CD4-positive, alpha-beta T cell treated with Interleukin-15 for 4 hours (primary cell): Measurements from ENCODE around the gene MDC1.
A peak's percentile ranks its signal among the peaks of the same experiment; 100 is the strongest.
"Not testable (repeated sequence)": the region's sequence is repeated elsewhere in the genome, so short reads cannot be mapped to it uniquely, and the experiment has no call there.

Source experiments
- DNase-seq: peaks from one replicate; pipeline ENCODE4 v3.0.0-alpha.2; 2020; ENCODE audit warnings: low spot score

The MDC1 gene

DNA sequence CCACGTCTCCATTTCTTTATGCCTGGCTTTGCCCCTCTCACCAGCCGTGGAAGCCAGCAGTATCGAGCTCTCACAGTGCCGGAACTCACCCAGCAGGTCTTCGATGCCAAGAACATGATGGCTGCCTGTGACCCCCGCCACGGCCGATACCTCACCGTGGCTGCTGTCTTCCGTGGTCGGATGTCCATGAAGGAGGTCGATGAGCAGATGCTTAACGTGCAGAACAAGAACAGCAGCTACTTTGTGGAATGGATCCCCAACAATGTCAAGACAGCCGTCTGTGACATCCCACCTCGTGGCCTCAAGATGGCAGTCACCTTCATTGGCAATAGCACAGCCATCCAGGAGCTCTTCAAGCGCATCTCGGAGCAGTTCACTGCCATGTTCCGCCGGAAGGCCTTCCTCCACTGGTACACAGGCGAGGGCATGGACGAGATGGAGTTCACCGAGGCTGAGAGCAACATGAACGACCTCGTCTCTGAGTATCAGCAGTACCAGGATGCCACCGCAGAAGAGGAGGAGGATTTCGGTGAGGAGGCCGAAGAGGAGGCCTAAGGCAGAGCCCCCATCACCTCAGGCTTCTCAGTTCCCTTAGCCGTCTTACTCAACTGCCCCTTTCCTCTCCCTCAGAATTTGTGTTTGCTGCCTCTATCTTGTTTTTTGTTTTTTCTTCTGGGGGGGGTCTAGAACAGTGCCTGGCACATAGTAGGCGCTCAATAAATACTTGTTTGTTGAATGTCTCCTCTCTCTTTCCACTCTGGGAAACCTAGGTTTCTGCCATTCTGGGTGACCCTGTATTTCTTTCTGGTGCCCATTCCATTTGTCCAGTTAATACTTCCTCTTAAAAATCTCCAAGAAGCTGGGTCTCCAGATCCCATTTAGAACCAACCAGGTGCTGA lies 7.0 kb upstream of the MDC1 start:
- DNase-seq = not testable (repeated sequence)

DNA sequence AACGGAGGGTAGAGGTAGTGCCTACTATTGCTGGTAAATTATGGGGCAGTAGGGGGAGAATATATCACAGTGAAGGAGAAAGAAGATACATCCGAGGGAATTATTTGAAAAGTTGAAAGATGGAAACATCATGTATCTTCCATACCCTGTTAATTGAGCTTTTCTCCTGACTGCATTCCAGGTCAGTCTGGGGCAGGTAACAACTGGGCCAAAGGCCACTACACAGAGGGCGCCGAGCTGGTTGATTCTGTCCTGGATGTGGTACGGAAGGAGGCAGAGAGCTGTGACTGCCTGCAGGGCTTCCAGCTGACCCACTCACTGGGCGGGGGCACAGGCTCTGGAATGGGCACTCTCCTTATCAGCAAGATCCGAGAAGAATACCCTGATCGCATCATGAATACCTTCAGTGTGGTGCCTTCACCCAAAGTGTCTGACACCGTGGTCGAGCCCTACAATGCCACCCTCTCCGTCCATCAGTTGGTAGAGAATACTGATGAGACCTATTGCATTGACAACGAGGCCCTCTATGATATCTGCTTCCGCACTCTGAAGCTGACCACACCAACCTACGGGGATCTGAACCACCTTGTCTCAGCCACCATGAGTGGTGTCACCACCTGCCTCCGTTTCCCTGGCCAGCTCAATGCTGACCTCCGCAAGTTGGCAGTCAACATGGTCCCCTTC lies 6.2 kb upstream of the MDC1 start:
- DNase-seq = not testable (repeated sequence)

DNA sequence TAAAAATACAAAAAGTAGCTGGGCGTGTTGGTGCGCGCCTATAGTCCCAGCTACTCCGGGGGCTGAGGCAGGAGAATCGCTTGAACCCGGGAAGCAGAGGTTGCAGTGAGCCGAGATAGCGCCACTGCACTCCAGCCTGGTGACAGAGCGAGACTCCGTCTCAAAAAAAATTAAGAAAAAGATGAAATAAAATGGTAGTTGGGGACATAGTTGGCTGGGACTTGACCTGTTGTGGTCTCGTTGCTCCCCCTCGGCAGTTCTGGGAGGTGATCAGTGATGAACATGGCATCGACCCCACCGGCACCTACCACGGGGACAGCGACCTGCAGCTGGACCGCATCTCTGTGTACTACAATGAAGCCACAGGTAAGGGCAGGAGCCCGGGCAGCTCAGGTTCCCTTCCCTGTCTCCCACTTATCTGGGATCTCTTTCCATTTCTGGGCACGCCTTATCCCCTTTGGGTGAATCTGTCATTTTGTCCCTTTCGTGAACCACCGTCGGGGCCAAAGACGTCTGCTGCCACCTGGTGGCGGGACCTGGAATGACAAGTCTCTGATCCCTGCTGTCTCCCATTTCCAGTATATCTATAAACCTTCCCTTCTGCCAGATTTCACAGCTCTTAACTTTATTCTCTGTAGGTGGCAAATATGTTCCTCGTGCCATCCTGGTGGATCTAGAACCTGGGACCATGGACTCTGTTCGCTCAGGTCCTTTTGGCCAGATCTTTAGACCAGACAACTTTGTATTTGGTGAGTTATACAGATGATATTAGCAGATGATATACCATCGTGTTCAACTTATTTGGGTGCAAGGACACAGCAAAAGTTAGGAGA lies 5.4 kb upstream of the MDC1 start:
- peak; percentile 86 for DNase-seq

DNA sequence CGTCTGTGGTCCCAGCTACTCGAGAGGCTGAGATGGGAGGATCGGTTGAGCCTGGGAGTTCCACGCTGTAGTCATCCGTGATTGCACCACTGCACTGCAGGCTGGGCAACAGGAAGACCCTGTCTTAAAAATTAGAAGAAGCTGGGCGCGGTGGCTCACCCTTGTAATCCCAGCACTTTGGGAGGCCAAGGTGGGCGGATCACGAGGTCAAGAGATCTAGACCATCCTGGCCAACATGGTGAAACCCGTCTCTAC lies 4.9 kb upstream of the MDC1 start:
- not testable (repeated sequence) for DNase-seq

DNA sequence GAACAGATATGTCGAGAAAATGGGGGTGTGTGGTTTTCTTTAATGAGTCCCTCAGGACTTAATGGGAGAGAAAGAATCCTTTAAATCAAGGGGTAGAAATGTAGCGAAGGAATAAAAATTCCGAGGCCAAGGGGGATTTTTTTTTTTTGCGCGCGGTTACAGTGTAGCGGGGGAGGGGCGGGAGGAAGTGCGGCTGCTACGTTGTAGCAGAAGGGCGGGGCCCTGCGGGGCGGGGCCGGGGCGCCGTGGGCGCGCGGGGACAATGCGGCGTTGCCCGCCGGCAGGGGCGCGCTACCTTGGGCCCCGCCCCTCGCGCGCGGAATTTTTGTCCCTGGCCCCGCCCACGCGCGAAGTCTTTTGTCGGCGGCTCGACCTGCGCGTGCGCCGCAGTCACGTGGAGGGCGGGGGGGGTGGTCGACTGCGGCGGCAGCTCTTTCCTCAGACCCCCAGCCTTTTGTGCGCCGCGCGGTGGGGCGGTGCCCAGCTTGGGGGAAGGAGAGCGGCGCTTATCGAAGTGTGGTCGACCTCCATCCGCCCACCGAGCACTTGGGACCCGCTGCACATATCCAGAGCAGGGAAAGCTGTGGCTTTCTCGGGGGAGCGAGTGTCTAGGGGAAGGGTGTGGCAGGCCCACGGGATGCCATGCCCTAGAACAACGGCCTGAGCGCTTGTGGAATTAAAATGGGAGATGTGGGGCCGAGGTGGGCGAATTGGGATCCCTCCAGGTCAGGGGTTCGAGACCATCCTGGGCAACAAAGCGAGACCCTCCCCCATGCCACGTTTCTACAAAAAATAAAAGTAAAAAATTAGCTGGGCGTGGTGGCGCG lies 4.3 kb upstream of the MDC1 start:
- DNase-seq = peak; percentile 95

DNA sequence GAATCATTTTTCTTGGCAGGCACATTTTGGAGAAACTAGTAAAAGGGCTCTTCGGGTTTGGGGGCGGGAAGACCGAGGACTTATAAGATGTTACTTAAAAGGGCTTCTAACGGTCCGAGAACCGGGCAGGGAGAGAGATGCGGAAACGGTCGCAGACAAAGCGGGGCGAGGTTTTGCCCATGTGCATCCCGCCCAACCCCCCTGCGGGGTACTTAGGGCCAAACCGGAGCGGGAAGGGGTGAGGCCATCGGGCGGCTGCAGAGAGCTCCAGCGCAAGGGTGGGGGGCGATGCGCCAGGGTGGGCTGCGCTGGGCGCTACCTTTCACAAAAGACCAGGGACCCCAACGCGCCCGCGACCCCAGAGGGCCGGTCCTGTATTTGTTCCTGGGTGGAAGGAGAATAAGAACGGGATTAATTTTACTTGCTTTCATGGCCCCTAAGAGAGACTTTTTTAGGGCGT lies 3.7 kb upstream of the MDC1 start:
- DNase-seq = peak; percentile 45

DNA sequence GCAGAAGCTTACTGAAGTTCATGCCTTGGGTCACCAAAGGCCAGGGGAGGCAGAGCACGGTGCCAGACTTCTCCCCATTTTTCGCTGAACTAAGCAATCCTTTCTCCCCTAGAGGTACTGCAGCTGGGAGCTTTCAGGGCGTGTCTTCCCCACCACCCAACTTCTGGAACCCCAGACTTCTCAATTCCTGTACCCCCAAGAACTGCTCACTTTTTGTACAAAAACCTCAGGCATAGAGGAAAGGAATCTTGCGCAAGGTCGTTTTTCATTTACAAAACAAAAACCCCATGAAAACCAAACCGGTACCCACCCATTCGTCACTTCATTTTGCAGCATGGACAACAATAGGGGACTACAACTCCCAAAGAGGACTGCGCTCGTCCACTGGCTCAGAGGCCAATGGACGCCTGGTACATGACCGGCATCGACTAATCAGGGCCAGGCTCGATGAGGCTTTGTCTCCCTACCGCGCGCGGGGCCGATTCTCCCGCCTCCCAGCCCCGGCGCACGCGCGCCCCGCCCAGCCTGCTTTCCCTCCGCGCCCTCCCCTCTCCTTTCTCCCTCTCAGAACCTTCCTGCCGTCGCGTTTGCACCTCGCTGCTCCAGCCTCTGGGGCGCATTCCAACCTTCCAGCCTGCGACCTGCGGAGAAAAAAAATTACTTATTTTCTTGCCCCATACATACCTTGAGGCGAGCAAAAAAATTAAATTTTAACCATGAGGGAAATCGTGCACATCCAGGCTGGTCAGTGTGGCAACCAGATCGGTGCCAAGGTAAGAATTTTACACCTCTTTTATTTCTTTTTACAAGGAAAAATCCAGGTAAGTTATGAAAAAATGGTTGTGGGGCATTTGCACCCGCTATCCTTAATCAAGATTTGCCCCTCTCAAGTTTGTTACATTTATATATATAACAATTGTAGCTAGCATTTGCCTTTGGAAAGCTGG lies 3.0 kb upstream of the MDC1 start, which contains the start of gene TUBB:
Gene TUBB, plus strand, starts transcription at position 562 of the 947 bp plus-strand sequence. Its CDS starts 155 bp downstream, at position 717.
- peak; percentile 96 for DNase-seq

DNA sequence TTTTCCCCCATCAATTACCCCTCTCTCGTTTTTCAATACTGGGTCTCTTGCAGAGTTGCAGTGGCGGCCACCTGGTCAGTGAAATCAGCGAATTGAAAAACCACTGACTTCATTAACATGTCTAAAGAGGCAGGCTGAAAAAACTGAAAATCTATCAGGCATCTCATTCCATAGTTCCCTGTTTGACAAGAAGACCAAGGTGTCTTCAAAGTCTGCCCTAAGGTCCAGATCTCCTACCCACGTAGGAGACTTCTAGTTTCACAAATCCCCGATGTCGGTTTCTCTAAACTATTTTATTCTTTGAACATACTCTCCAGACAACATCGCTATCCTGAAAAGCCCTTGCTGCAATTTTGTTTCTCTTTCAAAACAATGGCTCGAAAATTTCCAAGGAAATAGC lies 2.3 kb upstream of the MDC1 start:
- DNase-seq = no peak

DNA sequence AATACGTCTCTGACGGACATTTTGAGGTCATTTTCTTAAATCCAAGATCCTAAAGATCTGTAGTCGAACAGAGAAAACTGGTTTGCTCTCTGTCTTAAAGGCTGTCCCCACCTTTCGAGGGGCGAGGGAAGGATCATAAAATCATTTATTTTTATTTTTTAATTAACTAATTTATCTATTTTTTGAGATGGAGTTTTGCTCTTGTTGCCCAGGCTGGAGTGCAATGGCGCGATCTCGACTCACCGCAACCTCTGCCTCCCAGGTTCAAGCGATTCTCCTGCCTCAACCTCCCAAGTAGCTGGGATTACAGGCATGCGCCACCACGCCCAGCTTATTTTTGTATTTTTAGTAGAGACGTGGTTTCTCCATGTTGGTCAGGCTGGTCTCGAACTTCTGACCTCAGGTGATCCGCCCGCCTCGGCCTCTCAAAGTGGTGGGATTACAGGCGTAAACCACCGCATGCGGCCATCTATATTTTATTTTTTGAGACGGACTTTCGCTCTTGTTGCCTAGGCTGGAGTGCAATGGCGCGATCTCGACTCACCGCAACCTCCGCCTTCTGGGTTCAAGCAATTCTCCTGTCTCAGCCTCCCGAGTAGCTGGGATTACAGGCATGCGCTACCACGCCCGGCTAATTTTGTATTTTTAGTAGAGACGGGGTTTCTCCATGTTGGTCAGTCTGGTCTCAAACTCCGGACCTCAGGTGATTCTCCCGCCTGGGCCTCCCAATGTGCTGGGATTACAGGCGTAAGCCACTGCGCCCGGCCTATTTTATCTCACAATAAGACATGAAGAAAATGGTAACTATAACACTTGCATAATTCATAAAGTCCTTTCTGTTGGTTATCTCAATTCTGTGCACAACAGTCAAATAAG lies 1.0 kb upstream of the MDC1 start:
- not testable (repeated sequence) for DNase-seq

DNA sequence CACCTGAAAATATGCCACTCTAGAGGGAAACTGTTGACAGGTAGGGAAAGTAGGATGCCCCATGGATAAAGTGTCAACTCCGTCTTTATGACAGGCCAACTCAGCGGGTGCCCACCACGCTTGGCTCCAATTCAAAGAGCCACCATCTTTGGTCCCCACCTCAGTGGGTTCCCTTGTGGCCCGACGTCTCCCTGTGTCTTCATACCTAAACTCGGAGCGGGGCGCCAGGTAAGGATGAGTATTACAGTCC lies 277 bp downstream of the MDC1 start:
- no peak for DNase-seq

DNA sequence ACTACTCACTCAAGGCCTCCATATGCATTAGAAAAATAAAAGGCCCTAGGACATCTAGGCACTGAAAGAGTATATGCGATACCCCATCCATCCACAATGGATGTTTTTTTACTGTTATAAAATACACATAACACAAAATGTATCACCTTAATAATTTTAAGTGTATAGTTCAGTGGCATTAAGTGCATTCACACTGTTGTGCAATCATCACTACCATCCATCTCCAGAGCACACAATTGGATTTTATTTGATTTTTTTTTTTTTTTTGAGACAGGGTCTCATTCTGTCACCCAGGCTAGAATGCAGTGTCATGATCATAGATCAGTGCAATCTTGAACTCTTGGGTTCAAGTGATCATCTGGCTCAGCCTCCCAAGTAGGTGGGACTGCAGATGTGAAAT lies 2.8 kb downstream of the MDC1 start:
- DNase-seq = no peak

DNA sequence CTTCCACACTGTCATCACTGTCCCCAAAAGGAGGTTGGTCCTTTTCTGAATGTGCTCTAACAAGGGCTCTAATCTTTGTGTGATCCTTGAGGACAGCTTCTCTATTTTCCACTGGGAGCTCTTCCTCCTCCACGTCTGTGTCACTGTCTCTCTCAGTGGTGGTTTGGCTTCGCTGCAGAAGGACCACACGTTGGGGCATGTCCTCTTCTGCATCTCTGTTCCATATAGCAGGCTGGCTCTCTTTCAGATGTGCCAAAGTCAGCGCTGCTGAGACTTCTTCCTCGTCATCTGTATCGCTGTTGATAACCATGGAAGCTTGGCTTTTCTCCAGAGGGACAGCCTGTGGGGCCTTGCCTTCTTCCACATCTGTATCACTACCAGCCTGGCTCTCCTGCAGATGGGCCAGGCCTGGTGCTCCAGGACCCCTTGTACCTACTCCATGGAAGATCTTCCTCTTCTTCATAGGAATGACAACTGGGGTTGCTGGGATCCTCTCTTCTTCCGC lies 4.6 kb downstream of the MDC1 start:
- DNase-seq = no peak

DNA sequence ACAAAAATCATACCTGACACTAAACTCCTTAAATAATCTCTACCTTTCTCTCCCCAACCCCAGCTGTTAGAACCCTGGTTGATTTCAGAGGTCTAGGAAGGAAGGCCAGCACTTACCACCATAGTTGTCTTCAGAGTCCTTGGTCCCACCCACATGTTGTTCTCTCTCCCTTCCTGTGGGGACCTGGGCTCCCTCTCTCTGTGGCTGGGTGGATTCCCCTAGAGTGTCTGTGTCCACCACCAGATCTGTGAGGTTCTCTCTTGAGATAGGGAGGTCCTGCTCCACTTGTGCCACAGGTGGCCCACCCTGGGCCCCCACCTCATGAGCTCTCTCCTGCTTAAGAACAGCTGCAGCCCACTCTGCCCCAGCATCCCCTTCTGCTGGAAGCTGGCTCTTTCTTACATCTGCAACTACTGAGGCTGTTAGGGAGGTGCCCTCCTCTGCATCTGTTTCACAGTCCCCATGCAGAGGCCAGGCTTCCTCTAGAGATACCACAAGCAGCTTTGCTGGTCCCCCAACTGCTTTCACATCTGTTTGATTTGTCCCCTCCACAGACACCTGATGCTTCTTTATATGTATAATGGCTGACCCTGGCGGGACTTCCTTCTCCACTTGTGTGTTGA lies 5.2 kb downstream of the MDC1 start:
- no peak for DNase-seq

DNA sequence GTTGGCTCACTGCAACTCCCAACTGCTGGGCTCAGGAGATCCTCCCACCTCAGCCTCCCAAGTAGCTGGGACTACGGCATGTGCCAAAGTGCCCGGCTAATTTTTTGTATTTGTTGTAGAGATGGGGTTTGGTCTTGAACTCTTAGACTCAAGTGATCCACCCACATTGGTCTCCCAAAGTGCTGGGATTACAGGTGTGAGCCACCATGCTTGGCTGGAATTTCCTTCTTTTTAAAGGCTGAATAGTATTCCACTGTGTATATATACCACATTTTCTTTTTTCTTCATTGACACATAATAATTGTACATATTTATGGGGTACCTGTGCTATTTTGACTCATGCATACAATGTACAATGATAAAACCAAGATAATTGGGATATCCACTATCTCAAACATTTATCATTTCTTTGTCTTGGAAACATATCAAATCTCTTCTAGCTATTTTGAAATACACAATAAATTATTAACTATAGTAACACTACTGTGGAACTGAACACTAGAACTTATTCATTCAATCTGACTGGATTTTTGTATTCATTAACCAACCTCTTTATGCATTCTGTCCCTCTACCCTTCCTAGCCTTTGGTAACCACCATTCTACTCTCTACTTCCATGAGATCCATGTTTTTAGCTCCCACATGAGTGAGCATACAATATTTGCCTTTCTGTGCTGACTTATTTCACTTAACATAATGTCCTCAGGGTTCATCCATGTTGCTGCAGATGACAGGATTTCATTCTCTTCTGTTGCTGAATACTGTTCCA lies 7.8 kb downstream of the MDC1 start:
- DNase-seq = no peak

DNA sequence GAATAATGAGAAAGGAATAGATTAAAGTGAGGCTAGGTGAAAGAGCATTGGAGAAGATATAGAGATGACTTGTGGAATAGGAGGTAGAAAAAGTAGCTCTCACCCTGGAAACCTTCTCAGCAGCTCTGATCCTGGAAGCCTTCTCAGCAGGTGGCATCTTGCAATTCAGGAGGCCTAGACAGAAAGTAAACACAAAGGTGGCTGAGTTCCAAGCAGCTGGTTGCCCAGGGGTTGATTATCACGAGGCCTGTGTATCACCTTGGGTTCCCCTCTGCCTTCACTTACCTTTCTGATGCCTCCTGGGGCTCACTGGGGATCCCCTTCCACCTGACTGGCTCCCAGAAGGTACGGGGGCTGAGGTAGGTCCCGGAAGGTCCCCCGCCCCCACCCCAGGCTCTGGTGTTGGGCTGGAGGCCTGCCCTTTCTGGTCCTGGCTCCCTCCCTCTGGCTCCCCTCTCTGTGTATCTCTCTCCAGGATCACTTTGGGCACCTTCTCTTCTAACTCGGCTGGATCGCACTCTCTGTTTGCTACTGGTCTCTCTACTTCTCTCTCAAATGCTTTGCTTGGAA lies 9.7 kb downstream of the MDC1 start:
- DNase-seq = no peak

DNA sequence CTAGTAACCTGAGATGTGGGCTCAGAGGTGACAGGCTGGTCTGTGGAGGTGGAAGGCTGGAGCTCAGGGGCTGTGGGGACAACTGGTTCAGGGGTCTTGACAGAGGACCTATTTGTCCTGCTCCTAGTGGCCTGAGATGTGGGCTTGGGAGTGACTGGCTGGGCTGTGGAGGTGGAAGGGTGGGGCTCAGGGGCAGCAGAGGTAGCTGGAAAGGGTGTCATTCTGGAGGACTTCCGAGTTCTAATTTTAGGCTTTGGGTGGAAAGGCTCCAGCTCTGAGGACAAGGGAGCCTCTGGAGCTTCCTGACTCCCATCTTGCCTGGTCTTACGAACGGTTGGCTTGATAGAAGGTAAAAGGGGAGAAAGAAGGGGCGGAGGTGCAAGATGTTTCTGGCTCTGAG lies 11.5 kb downstream of the MDC1 start:
- no peak for DNase-seq

DNA sequence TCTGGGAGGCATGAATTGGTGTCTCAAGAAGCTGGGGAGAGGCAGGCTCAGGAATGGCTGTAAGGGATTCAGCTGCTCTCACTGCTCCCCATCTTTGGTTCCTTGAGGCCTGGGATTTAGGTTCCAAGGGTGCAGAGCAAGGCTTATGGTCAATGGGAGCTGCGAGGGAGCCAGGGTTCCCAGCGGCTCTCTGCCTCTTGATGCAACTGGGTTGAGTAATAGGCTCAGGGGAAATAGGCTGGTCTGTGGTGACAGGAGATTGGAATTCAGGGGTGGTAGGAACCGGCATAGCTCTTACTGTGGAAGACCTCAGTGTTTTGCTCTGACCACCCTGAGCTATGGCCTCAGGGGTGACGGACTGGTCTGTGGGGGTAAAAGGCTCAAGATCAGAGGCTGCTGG lies 13.3 kb downstream of the MDC1 start:
- no peak for DNase-seq

DNA sequence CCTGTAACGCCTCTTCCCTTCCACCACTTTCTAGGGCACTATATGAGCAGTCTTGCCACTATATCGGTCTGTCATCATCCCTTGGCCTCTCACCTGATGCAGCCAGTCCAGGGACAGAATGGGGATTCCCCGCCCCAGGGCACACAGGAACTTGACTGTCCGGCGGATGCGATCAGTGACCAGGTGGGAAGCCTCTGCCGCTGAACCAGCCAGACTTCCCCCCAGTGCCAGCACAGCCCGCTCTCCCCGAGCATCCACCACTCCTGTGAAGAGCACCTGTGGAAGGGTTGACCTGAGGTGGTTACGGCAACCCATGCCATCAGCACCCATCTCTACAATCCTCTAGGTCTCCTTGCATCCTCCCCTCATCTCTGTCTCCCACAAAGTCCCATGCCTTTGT lies 14.1 kb downstream of the MDC1 start:
- no peak for DNase-seq
